GM13976 (cell line): ENCODE data around the gene ITGB8.

Experiments
- DNase-seq: peaks from one replicate; pipeline ENCODE4 v3.0.0; 2012; ENCODE audit warnings: low spot score
- CTCF ChIP-seq: IDR thresholded peaks from 2 replicates; pipeline ENCODE4 v1.5.1; 2012; ENCODE audit warnings: borderline replicate concordance, mild to moderate bottlenecking; ENCODE audit not compliant: insufficient read depth; ENCODE audit errors: extremely low read depth, missing control alignments, control extremely low read depth
- in situ Hi-C: fragments of 300-500 bp; cut with MboI; formaldehyde crosslinking; loops from one replicate; pipeline ENCODE4 v1.12.0; 2022; ENCODE audit warnings: low sequenced_read_pairs, mixed read lengths, inconsistent platforms; ENCODE audit not compliant: unreplicated experiment

Gene ITGB8

DNA sequence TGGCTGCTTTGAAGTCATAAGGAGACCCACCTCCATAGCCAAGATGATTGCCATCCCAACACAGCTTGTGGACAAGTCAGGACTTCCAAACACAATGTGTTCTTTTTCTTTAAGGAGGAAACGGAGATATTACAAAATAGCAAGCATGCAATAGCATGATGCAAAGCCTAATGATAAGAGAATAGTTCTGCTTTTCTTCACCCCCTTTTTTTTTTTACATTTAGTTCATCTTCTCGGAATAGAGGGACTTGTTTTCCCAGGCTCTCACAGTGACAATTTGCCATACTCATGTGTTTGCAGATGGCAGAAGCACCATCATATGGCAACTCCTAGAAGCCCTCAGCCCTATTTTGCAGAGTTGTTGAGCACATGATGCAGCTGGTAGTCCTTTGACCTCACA is 119.8 kb downstream of the ITGB8 start:
- in situ Hi-C loops = no loop called here
- TF ChIP-seq CTCF = no peak
- no peak for DNase-seq

GRCh38 chr7:20454202-20454601 is 123.5 kb downstream of the ITGB8 start:
- in situ Hi-C loops = no loop called here
- DNase-seq = no peak
- TF ChIP-seq CTCF = no peak

- in situ Hi-C loops = no loop called here
- no peak for TF ChIP-seq CTCF
- no peak for DNase-seq
Measured at GRCh38 chr7:20456701-20457100, 126.0 kb downstream of the ITGB8 start.

GRCh38 chr7:20458521-20458920 is 127.8 kb downstream of the ITGB8 start:
- TF ChIP-seq CTCF = no peak
- in situ Hi-C loops = no loop called here
- DNase-seq = no peak

DNA sequence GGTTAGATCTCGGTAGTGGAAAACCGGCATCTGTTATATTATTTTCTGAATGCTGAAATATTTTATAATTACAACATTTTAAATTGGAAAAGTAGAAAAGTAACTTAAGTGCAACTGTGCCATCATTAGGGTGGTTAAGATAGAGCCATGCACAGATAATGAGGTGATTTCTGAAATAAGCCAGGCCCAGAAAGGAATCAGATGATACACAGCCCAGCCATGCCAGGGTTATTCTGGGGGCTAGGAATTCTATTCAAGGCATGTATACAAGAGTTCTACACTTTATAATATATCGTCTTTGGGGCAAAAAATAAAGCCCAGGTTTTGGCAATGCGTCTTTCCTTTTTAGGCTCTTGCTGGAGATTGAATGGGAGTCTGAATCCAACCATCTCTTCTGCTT is 128.7 kb downstream of the ITGB8 start:
- in situ Hi-C loops = no loop called here
- TF ChIP-seq CTCF = no peak
- no peak for DNase-seq

GRCh38 chr7:20464891-20465290 is 134.2 kb downstream of the ITGB8 start:
- in situ Hi-C loops = no loop called here
- DNase-seq = no peak
- TF ChIP-seq CTCF = no peak
